Testis (tissue), 3 donors: Measurements from ENCODE around the gene DNAH6. TPM values are rescaled to one million over a fixed set of nuclear protein-coding genes. Genes with fewer than 3 reads are reported as not detected.

Experiments
- DNase-seq: peaks from one replicate; pipeline ENCODE4 v3.0.0-alpha.2; 2019
- H3K27ac ChIP-seq, 2 donors: fragments of 200-600 bp; sonication (generic); one replicate each; pipeline ENCODE4 v1.5.1; 2019
- H3K27me3 ChIP-seq: fragments of 200-600 bp; sonication (generic); one replicate; pipeline ENCODE4 v1.5.1; 2019
- H3K36me3 ChIP-seq: fragments of 200-600 bp; sonication (generic); one replicate; pipeline ENCODE4 v1.5.1; 2017; ENCODE audit warnings: low read depth; ENCODE audit errors: missing control alignments
- H3K4me1 ChIP-seq: fragments of 200-600 bp; sonication (generic); one replicate; pipeline ENCODE4 v1.5.1; 2019
- H3K4me3 ChIP-seq, 2 donors: fragments of 200-600 bp; sonication (generic); one replicate each; pipeline ENCODE4 v1.5.1; 2017 to 2019
- H3K9me3 ChIP-seq: fragments of 200-600 bp; sonication (generic); one replicate; pipeline ENCODE4 v1.5.1; 2017
- POLR2A ChIP-seq: fragments of 450-650 bp; IDR thresholded peaks from one replicate; pipeline ENCODE4 v1.6.1; 2017; ENCODE audit warnings: antibody characterized with exemption, mild to moderate bottlenecking, moderate library complexity
- WGBS, 2 donors: methylation state at CpG; one replicate each; pipeline ENCODE4 v1.1.5; 2018; 5-methylcytosine and 5-hydroxymethylcytosine counted together
- intact Hi-C: fragments of 100-400 bp; cut with DNase I; formaldehyde crosslinking; loops from one replicate; pipeline ENCODE4 v1.15.1; 2023; ENCODE audit warnings: low total_unique reads
- polyA plus RNA-seq: library from polyadenylated mRNA; stranded (reverse); fragments of 350-450 nt; fragmentation: Illumina TruSeq; extraction: RNeasy Lipid Tissue Mini Kit (QIAGEN cat#74804); gene quantifications from one replicate; pipeline ENCODE4 v1.2.3, GENCODE V29; 2014; ENCODE audit warnings: low read depth, low replicate concordance; ENCODE audit not compliant: insufficient read depth
- total RNA-seq, 2 donors: library from RNA; depleted of rRNA; stranded (reverse); fragments of >200 nt; gene quantifications; one replicate each; pipeline ENCODE4 v1.2.3, GENCODE V29; 2016
- TF ChIP-seq, protein P1 (sequence below), 3 experiments: fragments of 450-650 bp in 2 of 3; fragments of 200-600 bp in 1 of 3; sonication (generic) in 1 of 3; IDR thresholded peaks; one replicate each; pipeline ENCODE4 v1.5.1; 2016 to 2019; ENCODE audit warnings: antibody characterized with exemption in 3 of 3, mild to moderate bottlenecking in 2 of 3, moderate library complexity in 1 of 3

DNAH6 gene
- total and polyA plus RNA-seq, 3 donors from 2014 or later: 7.1 to 18.4 (median 11.8) TPM

DNA sequence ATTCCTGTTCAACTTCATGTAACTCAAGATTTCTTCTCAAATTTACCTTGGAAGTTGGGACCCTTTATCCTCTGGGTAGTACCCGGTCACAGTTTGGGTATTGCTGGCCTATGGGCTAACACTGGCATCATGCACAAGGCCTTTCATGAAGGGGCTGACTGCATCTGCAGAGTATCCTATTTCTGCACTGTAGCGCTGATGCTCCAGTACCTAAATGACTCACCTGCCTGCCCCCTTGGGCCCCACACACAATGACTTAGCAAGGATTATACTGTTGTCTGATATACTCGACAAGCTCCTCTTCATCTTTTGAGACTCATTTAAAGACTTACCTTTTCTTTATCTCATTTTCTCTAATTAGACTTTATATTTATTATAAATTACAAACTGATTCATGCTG, 39.9 kb downstream of the DNAH6 start:
- intact Hi-C loops: no loop called here
- no peak overlapping the region for H3K4me3 ChIP-seq
- 92 to 95% methylated on average over 3 of the region's 3 CpGs for WGBS, 2 donors
- H3K9me3 ChIP-seq: no peaks in the 10 kb centered on the region
- no peaks in the 10 kb centered on the region for H3K27me3 ChIP-seq
- no peaks in the 10 kb centered on the region for H3K36me3 ChIP-seq
- H3K27ac ChIP-seq: no peak overlapping the region
- H3K4me1 ChIP-seq: no peaks in the 10 kb centered on the region
- TF ChIP-seq, protein P1, sequence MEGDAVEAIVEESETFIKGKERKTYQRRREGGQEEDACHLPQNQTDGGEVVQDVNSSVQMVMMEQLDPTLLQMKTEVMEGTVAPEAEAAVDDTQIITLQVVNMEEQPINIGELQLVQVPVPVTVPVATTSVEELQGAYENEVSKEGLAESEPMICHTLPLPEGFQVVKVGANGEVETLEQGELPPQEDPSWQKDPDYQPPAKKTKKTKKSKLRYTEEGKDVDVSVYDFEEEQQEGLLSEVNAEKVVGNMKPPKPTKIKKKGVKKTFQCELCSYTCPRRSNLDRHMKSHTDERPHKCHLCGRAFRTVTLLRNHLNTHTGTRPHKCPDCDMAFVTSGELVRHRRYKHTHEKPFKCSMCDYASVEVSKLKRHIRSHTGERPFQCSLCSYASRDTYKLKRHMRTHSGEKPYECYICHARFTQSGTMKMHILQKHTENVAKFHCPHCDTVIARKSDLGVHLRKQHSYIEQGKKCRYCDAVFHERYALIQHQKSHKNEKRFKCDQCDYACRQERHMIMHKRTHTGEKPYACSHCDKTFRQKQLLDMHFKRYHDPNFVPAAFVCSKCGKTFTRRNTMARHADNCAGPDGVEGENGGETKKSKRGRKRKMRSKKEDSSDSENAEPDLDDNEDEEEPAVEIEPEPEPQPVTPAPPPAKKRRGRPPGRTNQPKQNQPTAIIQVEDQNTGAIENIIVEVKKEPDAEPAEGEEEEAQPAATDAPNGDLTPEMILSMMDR (IDR thresholded peaks at IDR 0.05): no peak
- no peak for TF ChIP-seq POLR2A
- DNase-seq: no peak

DNA sequence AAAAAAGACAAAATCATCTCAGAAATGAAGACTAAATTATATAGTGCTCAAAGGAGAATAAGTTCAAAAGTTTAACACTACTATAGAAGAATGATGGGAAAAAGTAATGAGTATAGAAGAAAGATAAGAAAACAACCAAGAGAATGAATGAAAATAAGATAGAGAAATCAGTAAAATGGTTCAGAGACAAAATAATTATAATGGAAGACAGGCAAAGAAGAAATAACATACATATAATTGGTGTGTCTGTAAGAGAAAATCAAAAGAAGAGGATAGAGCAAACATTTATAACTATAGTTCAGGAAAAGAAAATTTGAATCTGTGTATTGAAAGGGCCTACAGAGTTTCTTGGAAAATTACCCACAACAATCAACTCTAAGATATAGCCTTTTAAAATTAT, 43.5 kb downstream of the DNAH6 start:
- TF ChIP-seq POLR2A: no peak
- TF ChIP-seq, protein P1 (IDR thresholded peaks at IDR 0.05): no peak
- no peak overlapping the region for H3K27ac ChIP-seq
- intact Hi-C loops: no loop called here
- no peaks in the 10 kb centered on the region for H3K4me1 ChIP-seq
- DNase-seq: no peak
- H3K9me3 ChIP-seq: no peaks in the 10 kb centered on the region
- H3K27me3 ChIP-seq: no peaks in the 10 kb centered on the region
- H3K4me3 ChIP-seq: no peak overlapping the region
- no peaks in the 10 kb centered on the region for H3K36me3 ChIP-seq

DNA sequence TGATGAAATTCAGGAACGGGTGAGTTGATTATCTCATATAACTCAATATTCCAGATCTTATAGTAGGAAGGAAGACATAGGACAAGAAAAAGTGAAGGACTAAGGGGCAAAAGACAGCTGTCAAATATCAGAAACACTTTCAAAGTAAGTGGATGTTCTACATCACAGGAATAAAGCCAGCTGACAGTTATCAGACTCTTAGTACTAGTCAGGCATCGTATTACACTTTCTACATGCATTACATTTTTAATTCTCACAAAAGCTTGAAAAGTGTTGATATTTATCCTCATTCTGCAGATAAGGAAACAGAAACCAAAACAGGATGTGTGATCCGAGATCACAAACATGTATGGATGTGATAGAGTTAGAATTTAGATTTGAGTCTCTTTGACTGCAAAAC, 63.4 kb downstream of the DNAH6 start:
- Histone ChIP-seq H3K4me3 (no peak overlapping the region), H3K36me3 (no peaks in the 10 kb centered on the region), H3K27me3 (no peaks in the 10 kb centered on the region), H3K27ac (no peak overlapping the region), H3K4me1 (no peaks in the 10 kb centered on the region), H3K9me3 (no peaks in the 10 kb centered on the region)
- intact Hi-C loops: no loop called here
- no peak for DNase-seq
- 70 to 71% methylated on average over 3 of the region's 3 CpGs for WGBS, 2 donors
- TF ChIP-seq POLR2A: no peak
- TF ChIP-seq, protein P1 (IDR thresholded peaks at IDR 0.05): no peak

DNA sequence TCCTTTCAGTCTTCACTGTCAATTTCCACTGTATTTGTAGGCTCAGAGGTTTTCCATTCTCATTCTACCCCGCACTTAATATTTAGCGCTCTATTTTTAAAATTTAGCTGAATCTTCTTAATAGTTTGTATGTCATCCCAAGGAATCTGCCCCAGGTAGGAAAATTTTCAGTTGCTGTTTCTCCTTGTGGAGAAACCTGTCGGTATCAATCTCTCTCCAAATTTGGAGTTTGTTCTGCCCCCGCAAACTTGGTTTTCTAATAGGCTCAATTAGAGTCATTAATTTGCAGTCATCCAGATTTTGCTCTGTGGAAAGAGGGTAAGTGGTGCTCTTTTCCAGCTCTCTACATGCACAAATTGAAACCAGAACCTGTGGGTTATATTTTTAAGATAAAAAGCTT, 87.6 kb downstream of the DNAH6 start:
- TF ChIP-seq, protein P1 (IDR thresholded peaks at IDR 0.05): no peak
- TF ChIP-seq POLR2A: no peak
- no peaks in the 10 kb centered on the region for H3K36me3 ChIP-seq
- intact Hi-C loops: no loop called here

DNA sequence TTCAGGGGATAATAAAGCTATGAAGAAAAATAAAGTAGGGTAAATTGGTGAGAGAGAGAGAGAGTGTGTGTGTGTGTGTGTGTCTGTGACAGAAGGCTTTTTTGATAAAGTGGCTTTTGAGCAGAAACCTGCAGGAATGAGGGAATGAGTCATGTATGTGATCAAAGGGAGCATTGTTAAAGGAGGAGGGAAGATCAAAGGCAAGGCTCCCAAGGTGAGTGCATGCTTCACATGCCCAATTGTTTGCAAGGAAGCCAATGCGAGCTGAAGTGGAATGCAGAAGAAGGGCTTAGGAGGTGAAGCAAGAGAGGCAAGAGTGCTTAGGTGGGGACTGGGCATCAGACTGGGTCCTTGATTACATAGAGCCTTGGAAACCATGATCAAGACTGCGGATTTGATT, 96.8 kb downstream of the DNAH6 start:
- DNase-seq: no peak
- Histone ChIP-seq H3K27ac (no peak overlapping the region), H3K4me1 (no peaks in the 10 kb centered on the region), H3K9me3 (no peaks in the 10 kb centered on the region), H3K27me3 (no peaks in the 10 kb centered on the region), H3K4me3 (no peak overlapping the region), H3K36me3 (no peaks in the 10 kb centered on the region)
- TF ChIP-seq POLR2A: no peak
- TF ChIP-seq, protein P1 (IDR thresholded peaks at IDR 0.05): no peak
- intact Hi-C loops: no loop called here
- 82 to 88% methylated on average over 2 of the region's 2 CpGs for WGBS, 2 donors

More for the DNA sequence above, 87.6 kb downstream of the DNAH6 start:
- DNase-seq: no peak
- no peaks in the 10 kb centered on the region for H3K27me3 ChIP-seq
- WGBS, 2 donors: 93 to 96% methylated on average over 4 of the region's 4 CpGs
- no peaks in the 10 kb centered on the region for H3K9me3 ChIP-seq
- H3K4me3 ChIP-seq: no peak overlapping the region
- no peak overlapping the region for H3K27ac ChIP-seq
- H3K4me1 ChIP-seq: no peaks in the 10 kb centered on the region
